Heart right ventricle (tissue), 16 donors: ENCODE data around the gene OR10G7. TPM values are rescaled to one million over a fixed set of nuclear protein-coding genes. Genes with fewer than 3 reads are reported as not detected.
"Not testable (repeated sequence)": the region's sequence is repeated elsewhere in the genome, so short reads cannot be mapped to it uniquely, and the experiment has no call there.

ENCODE experiments used
- ATAC-seq, 8 donors: fragments of 200-7000 bp; cut with Tn5 transposase; one replicate each; pipeline ENCODE4 v1.9.1; 2020; ENCODE audit warnings: mild to moderate bottlenecking in 8 of 8, moderate library complexity in 8 of 8, moderate number of reproducible peaks in 1 of 8
- DNase-seq, 2 donors: peaks; one replicate each; pipeline ENCODE4 v3.0.0-alpha.2; 2020
- H3K27ac ChIP-seq, 10 donors: fragments of 200-600 bp; sonication (generic) in 2 of 10; one replicate each; pipeline versions ENCODE4 v1.5.0 to v1.8.0; 2020 to 2022; ENCODE audit warnings: mild to moderate bottlenecking in 3 of 10
- H3K27me3 ChIP-seq, 7 donors: fragments of 200-600 bp; one replicate each; pipeline ENCODE4 v1.8.0; 2021 to 2022; ENCODE audit warnings: mild to moderate bottlenecking in 2 of 7
- H3K36me3 ChIP-seq, 9 donors: fragments of 200-600 bp; sonication (generic) in 1 of 9; one replicate each; pipeline versions ENCODE4 v1.5.0 to v1.8.0; 2020 to 2022; ENCODE audit warnings: mild to moderate bottlenecking in 2 of 9
- H3K4me1 ChIP-seq, 9 donors: fragments of 200-600 bp; sonication (generic) in 1 of 9; one replicate each; pipeline versions ENCODE4 v1.5.0 to v1.8.0; 2020 to 2022; ENCODE audit warnings: mild to moderate bottlenecking in 4 of 9
- H3K4me3 ChIP-seq, 10 donors: fragments of 200-600 bp; sonication (generic) in 2 of 10; one replicate each; pipeline versions ENCODE4 v1.5.0 to v1.8.0; 2020 to 2022; ENCODE audit warnings: mild to moderate bottlenecking in 7 of 10, moderate library complexity in 2 of 10
- H3K9me3 ChIP-seq, 11 donors: fragments of 200-600 bp in 10 of 11; sonication (generic) in 2 of 11; one replicate each; pipeline versions ENCODE4 v1.5.0 to v1.8.0; 2013 to 2022; ENCODE audit warnings: mild to moderate bottlenecking in 2 of 11, control low read depth in 1 of 11, moderate library complexity in 1 of 11
- WGBS, 2 donors: extraction: QIAGEN DNeasy Blood & Tissue Kit; methylation state at CpG; one replicate each; pipeline ENCODE4 v1.1.7; 2013; ENCODE audit warnings: inconsistent platforms in 1 of 2; 5-methylcytosine and 5-hydroxymethylcytosine counted together
- intact Hi-C, 10 donors: fragments of 100-400 bp; cut with DNase I; formaldehyde crosslinking; loops; one replicate each; pipeline versions ENCODE4 v1.11.1 to v1.14.2; 2022
- polyA plus RNA-seq, 2 donors: library from polyadenylated mRNA; stranded (reverse); fragments of 200-250 nt; gene quantifications; one replicate each; pipeline ENCODE4 v1.2.3, GENCODE V29; 2013
- total RNA-seq, 10 donors: library from RNA; stranded (reverse); fragmentation: NEBNext Ultra II Directional in 3 of 10; extraction: Animal tissue kit (Norgen Biotek cat#: 25700) in 3 of 10; gene quantifications; one replicate each; pipeline versions ENCODE4 v1.2.1 to v1.2.4, GENCODE V29; 2021 to 2023
- TF ChIP-seq, protein P1 (sequence below), 9 donors: fragments of 200-600 bp; sonication (generic) in 2 of 9; IDR thresholded peaks; one replicate each; pipeline versions ENCODE4 v1.5.0 to v1.8.0; 2021 to 2022; ENCODE audit warnings: antibody characterized with exemption in 9 of 9, mild to moderate bottlenecking in 5 of 9, moderate library complexity in 1 of 9
- donor health status: Arrhythmogenic right ventricular cardiomyopathy.
- donor health status: ischemic (EF 13 %, LVEDD 7.1; RV severe dilation, severe dysfunction).
- donor health status: healthy with polysubstance abuse.
- donor health status: DM: no; HTN: yes; CAD: no.
- donor health status: DM: no; HTN: no; CAD: no.
- donor health status: ischemic (EF 25% LVEDD 6.9; RV normal size, moderate dysfunction).
- donor health status: ischemic (EF 25% LVEDD 5.7; RV mildly dilated, moderate dysfunction).
- donor health status: healthy.
- donor health status: DM: yes; HTN: yes; CAD: no.
- donor health status: Ischemic cardiomyopathy.
- donor health status: ischemic (EF 35%, LVEDD 5.7; RV mildly dilated, moderate dysfunction).
- donor health status: nonischemic (EF 11% LVEDD 7.7; RV severe dilation, severe dysfunction).
- donor health status: DM: yes; HTN: yes; CAD: no.
- donor health status: PGD.
- donor health status: ischemic (EF 29% LVEDD 5.4; RV normal size, mild dysfunction).
- donor health status: nonischemic (EF 23%, LVEDD 6.1; RV moderate dilation, normal function).

The OR10G7 gene
- total and polyA plus RNA-seq, 12 donors, result not detected

DNA sequence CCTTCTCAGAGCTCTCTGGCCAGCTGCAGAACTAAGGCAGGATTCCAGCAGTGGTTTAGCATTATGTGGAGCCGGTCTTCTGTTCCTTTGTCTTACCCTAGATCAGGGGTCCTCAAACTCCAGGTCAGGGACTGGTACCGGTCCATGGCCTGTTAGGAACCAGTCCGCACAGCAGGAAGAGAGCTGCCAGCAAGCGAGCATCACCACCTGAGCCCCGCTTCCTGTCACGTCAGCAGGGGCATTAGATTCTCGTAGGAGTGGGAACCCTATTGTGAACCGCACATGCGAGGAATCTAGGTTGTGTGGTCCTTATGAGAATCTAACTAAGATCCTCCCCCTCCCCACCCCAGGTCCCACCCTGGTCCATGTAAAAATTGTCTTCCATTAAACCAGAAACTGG, 1.6 kb downstream of the OR10G7 start:
- Histone ChIP-seq H3K4me3 (no peak overlapping the region), H3K27me3 (peaks cover 0 to 3% (median 0%) of the 10 kb centered on the region in 7 donors), H3K4me1 (no peaks in the 10 kb centered on the region), H3K9me3 (no peaks in the 10 kb centered on the region), H3K27ac (no peak overlapping the region), H3K36me3 (no peaks in the 10 kb centered on the region)
- TF ChIP-seq, protein P1, sequence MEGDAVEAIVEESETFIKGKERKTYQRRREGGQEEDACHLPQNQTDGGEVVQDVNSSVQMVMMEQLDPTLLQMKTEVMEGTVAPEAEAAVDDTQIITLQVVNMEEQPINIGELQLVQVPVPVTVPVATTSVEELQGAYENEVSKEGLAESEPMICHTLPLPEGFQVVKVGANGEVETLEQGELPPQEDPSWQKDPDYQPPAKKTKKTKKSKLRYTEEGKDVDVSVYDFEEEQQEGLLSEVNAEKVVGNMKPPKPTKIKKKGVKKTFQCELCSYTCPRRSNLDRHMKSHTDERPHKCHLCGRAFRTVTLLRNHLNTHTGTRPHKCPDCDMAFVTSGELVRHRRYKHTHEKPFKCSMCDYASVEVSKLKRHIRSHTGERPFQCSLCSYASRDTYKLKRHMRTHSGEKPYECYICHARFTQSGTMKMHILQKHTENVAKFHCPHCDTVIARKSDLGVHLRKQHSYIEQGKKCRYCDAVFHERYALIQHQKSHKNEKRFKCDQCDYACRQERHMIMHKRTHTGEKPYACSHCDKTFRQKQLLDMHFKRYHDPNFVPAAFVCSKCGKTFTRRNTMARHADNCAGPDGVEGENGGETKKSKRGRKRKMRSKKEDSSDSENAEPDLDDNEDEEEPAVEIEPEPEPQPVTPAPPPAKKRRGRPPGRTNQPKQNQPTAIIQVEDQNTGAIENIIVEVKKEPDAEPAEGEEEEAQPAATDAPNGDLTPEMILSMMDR (IDR thresholded peaks at IDR 0.05), result no peak
- intact Hi-C loops, result no loop called here
- WGBS, 2 donors, result 73 to 75% methylated on average over 9 of the region's 9 CpGs
- DNase-seq (no peak), ATAC-seq (no peak)

DNA sequence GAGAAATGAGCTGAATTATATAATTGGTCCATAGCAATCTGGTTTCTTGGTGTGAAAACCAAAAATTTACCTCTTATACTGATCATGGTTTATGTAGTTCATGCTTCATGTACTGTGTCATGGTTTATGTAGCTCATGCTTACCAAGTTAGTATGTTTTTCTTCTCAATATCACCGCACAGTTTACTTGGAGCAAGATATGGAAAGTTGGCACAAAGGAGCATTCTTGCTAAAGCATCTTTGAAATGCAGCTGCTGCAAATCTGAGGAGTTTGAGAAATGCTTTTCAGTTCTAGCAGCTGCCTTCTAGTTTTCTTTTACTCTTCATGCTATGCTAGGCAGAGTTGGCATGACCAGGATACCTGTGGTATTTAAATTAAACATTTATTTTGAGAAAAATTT, 4.5 kb downstream of the OR10G7 start:
- ATAC-seq, result no peak
- intact Hi-C loops, result no loop called here

DNA sequence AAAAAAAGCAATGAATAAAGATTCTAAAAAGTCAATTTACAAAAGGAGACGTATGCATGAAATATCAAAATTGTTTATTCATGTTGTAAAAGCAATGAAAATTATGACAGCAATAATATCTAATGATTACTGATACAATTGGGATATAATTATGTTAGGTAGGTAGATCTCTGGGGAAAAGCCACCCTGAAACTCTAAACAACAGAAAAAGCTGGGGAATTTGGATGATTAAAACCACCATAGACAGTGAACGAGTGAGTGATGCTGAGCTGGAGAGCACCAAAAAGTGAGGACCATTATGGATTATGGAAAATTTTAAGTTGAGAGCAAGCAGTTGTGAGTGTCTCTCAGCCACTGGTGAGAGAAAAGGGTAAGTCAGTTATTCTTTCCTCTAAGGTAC, 14.6 kb downstream of the OR10G7 start, which contains the start of gene OR10G8:
Gene OR10G8 (plus strand): TSS at position 301 of the 400 bp plus-strand sequence. CDS start 2,825 bp downstream, outside the sequence.
- Histone ChIP-seq H3K27me3 (no peaks in the 10 kb centered on the region), H3K4me3 (no peak within 1 kb of the TSS), H3K27ac (no peak within 1 kb of the TSS), H3K36me3 (no peaks in the 10 kb centered on the region), H3K4me1 (no peaks in the 10 kb centered on the region), H3K9me3 (no peaks in the 10 kb centered on the region)
- TF ChIP-seq, protein P1 (IDR thresholded peaks at IDR 0.05), result no peak
- ATAC-seq, result no peak
- DNase-seq, result no peak
- 76 to 83% methylated on average over 2 of the region's 2 CpGs for WGBS, 2 donors
- intact Hi-C loops, result no loop called here

More for the DNA sequence above, 4.5 kb downstream of the OR10G7 start:
- no peak overlapping the region for H3K27ac ChIP-seq
- H3K4me1 ChIP-seq, result no peaks in the 10 kb centered on the region
- peaks cover 0 to 3% (median 0%) of the 10 kb centered on the region in 7 donors for H3K27me3 ChIP-seq
- no peak overlapping the region for H3K4me3 ChIP-seq
- TF ChIP-seq, protein P1 (IDR thresholded peaks at IDR 0.05), result no peak
- DNase-seq, result no peak
- H3K9me3 ChIP-seq, result no peaks in the 10 kb centered on the region
- no peaks in the 10 kb centered on the region for H3K36me3 ChIP-seq
- 50 to 62% methylated on average over 1 of the region's 1 CpG for WGBS, 2 donors

DNA sequence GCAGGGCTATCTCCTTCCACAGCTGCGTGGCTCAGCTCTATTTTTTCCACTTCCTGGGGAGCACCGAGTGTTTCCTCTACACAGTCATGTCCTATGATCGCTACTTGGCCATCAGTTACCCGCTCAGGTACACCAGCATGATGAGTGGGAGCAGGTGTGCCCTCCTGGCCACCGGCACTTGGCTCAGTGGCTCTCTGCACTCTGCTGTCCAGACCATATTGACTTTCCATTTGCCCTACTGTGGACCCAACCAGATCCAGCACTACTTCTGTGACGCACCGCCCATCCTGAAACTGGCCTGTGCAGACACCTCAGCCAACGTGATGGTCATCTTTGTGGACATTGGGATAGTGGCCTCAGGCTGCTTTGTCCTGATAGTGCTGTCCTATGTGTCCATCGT, 25.3 kb downstream of the OR10G7 start:
- WGBS, 2 donors, result 83 to 94% methylated on average over 6 to 7 of the region's 9 CpGs
- H3K4me3 ChIP-seq, intact Hi-C loops, H3K36me3 ChIP-seq, H3K27me3 ChIP-seq, ATAC-seq, H3K4me1 ChIP-seq, H3K9me3 ChIP-seq, H3K27ac ChIP-seq, DNase-seq: not testable (repeated sequence)

DNA sequence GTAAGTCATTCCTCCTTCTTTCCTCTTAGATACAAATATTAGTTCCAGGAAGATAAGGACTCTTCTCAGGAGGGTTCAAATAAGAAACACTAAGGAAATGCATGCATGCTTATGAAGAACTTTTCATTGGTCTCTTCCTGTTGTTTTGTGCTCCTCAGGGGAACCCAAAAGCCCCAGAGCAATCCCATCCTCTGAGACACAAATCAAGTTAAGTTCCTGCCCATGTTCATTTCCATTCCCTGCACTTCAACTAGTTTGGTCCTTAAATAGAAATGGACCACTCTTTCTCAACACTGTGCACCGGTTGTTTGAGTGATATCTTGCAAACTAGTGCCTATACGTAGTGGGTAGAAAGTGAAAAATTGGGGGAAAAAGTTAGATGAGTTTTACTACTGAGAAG, 28.4 kb downstream of the OR10G7 start, which contains the start of gene OR10G4:
Gene OR10G4 (plus strand): TSS at position 301 of the 400 bp plus-strand sequence. CDS start 2,578 bp downstream, outside the sequence.
- TF ChIP-seq, protein P1 (IDR thresholded peaks at IDR 0.05), result no peak
- H3K27ac ChIP-seq, result no peak within 1 kb of the TSS
- DNase-seq, result no peak
- 74 to 75% methylated on average over 2 of the region's 2 CpGs for WGBS, 2 donors
- no peak within 1 kb of the TSS for H3K4me3 ChIP-seq
- ATAC-seq, result no peak
- intact Hi-C loops, result no loop called here
- H3K27me3 ChIP-seq, result no peaks in the 10 kb centered on the region
- no peaks in the 10 kb centered on the region for H3K9me3 ChIP-seq
- H3K4me1 ChIP-seq, result no peaks in the 10 kb centered on the region
- H3K36me3 ChIP-seq, result no peaks in the 10 kb centered on the region
